Common myeloid progenitor, CD34-positive (primary cell): ENCODE measurements around the gene SUCLG2.
A peak's percentile ranks its signal among the peaks of the same experiment; 100 is the strongest.

Experiments used
- CTCF ChIA-PET: fragments of 350-600 bp; sonication (Branson Sonifier 250); formaldehyde crosslinking; loops from one replicate; lab custom pipeline; 2021; ENCODE audit warnings: antibody characterized with exemption; lab: Charles Lee
- POLR2A ChIA-PET: fragments of 350-600 bp; sonication (Branson Sonifier 250); formaldehyde crosslinking; loops from one replicate; lab custom pipeline; 2021; ENCODE audit warnings: antibody characterized with exemption; lab: Charles Lee
- DNase-seq, 3 donors: peaks; one replicate each; pipeline versions ENCODE4 v3.0.0 to v3.0.0-alpha.2; 2013
- H3K27ac ChIP-seq, 2 experiments: 1 replicate in 1 of 2; 2 replicates in 1 of 2; pipeline ENCODE4 v1.7.0; 2013; ENCODE audit warnings: inconsistent platforms in 2 of 2, low read length in 2 of 2, mild to moderate bottlenecking in 2 of 2, low read depth in 1 of 2, moderate library complexity in 1 of 2; ENCODE audit not compliant: severe bottlenecking in 2 of 2, insufficient read depth in 1 of 2, poor library complexity in 1 of 2
- H3K27me3 ChIP-seq, 5 experiments: replicated peaks in 2 of 5; 1 replicate in 3 of 5; 2 replicates in 2 of 5; pipeline versions ENCODE4 v1.6.1 to v1.7.0; 2013; ENCODE audit warnings: low read length in 4 of 5, mild to moderate bottlenecking in 2 of 5, moderate library complexity in 2 of 5, inconsistent platforms in 1 of 5; ENCODE audit not compliant: insufficient read depth in 5 of 5, control insufficient read depth in 4 of 5
- H3K36me3 ChIP-seq, 4 experiments: 1 replicate in 2 of 4; 2 replicates in 2 of 4; pipeline versions ENCODE4 v1.6.1 to v1.7.0; 2013; ENCODE audit warnings: low read length in 3 of 4, control low read depth in 1 of 4, mild to moderate bottlenecking in 1 of 4; ENCODE audit not compliant: control insufficient read depth in 4 of 4, insufficient read depth in 4 of 4
- H3K4me1 ChIP-seq, 4 experiments: 1 replicate in 3 of 4; 2 replicates in 1 of 4; pipeline versions ENCODE4 v1.6.1 to v1.7.1; 2013; ENCODE audit warnings: low read length in 3 of 4, mild to moderate bottlenecking in 3 of 4, control low read depth in 1 of 4, inconsistent platforms in 1 of 4, moderate library complexity in 1 of 4; ENCODE audit not compliant: control insufficient read depth in 4 of 4, insufficient read depth in 4 of 4; ENCODE audit errors: control extremely low read depth in 1 of 4
- H3K4me3 ChIP-seq, 7 experiments: 1 replicate in 4 of 7; 2 replicates in 3 of 7; pipeline versions ENCODE4 v1.5.1 to v1.7.0; 2013; ENCODE audit warnings: mild to moderate bottlenecking in 7 of 7, low read length in 6 of 7, moderate library complexity in 6 of 7, inconsistent platforms in 2 of 7, low read depth in 2 of 7, control low read depth in 1 of 7; ENCODE audit not compliant: insufficient read depth in 4 of 7, control insufficient read depth in 1 of 7; ENCODE audit errors: extremely low read depth in 1 of 7
- H3K9me3 ChIP-seq, 5 experiments: 1 replicate in 4 of 5; 2 replicates in 1 of 5; pipeline versions ENCODE4 v1.6.1 to v1.7.1; 2013; ENCODE audit warnings: low read length in 4 of 5, mild to moderate bottlenecking in 2 of 5, inconsistent platforms in 1 of 5, low read depth in 1 of 5, moderate library complexity in 1 of 5; ENCODE audit not compliant: control insufficient read depth in 4 of 5, insufficient read depth in 2 of 5; ENCODE audit errors: control extremely low read depth in 1 of 5
- WGBS: methylation state at CpG from one replicate; pipeline ENCODE4 v1.1.5; 2013; ENCODE audit not compliant: insufficient coverage; 5-methylcytosine and 5-hydroxymethylcytosine counted together

Gene SUCLG2

DNA sequence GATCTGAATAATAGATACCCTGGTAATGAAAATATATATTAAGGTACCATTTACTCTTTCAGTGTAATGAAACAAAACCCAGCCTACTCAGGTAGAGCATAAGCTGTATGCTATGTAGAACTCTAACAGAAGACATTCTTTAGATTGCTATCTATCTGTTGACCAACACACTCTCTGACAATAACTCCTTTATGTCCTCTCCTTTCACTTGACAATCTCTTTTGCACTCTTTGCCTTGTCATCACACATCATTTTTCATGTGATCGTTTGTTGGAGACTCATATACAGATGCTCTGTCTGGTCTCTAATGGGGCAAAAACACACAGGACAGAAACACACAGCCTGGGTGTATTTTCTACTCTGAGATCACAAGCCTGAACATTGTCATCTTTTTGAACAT, 35.4 kb upstream of the SUCLG2 start:
- no peak for DNase-seq
- H3K4me3 ChIP-seq, result no peak overlapping the region
- H3K9me3 ChIP-seq, result peaks cover 0 to 3% (median 0%) of the 10 kb centered on the region in 5 experiments
- H3K4me1 ChIP-seq, result no peaks in the 10 kb centered on the region
- no peaks in the 10 kb centered on the region for H3K36me3 ChIP-seq
- H3K27me3 ChIP-seq, result peaks cover 0 to 20% (median 3%) of the 10 kb centered on the region in 5 experiments
- POLR2A ChIA-PET, result no interaction called here
- no peak overlapping the region for H3K27ac ChIP-seq
- CTCF ChIA-PET, result no interaction called here
- WGBS, result 91% methylated on average over 1 of the region's 1 CpG

DNA sequence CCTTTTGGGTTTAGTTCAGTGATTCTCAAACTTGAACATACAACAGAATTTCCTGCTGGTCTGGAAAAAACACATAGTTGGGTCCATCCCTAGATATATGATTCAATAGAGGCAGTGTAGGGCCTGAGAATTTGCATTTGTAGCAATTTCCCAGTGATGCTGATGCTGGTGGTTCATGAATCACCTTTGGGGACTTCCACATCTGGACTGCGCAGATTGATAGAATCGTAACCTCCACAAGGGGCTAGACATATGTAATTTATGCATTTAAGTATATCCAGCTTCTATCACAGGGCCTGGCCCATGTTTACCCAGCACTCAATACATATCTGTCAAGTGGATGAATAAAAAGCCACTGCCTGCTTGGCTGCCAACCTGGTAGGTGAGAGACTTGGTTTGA, 33.8 kb upstream of the SUCLG2 start:
- H3K27me3 ChIP-seq, result peaks cover 0 to 14% (median 3%) of the 10 kb centered on the region in 5 experiments
- H3K27ac ChIP-seq, result no peak overlapping the region
- WGBS, result no CpG with 5 or more reads among the region's 2 CpGs
- H3K4me3 ChIP-seq, result no peak overlapping the region
- ChIA-PET POLR2A (no interaction called here), CTCF (no interaction called here)
- DNase-seq, result no peak
- no peaks in the 10 kb centered on the region for H3K9me3 ChIP-seq
- H3K4me1 ChIP-seq, result no peaks in the 10 kb centered on the region
- H3K36me3 ChIP-seq, result no peaks in the 10 kb centered on the region

DNA sequence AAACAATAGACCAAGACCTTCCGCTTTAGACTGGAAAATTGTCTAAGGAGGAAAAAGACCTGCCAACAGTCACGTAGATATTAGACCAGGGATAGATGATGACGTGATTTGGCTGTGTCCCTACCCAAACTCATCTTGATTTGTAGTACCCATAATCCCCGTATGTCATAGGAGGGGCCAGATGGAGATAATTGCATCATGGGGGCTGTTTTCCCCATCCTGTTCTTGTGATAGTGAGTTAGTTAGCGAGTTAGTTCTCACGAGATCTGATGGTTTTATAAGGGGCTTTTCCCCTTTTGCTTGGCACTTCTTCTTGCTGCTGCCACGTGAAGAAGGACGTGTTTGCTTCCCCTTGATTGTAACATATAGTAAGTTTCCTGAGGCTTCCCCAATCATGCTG, 31.7 kb upstream of the SUCLG2 start:
- 90% methylated on average over 3 of the region's 8 CpGs for WGBS
- no peaks in the 10 kb centered on the region for H3K36me3 ChIP-seq
- no peaks in the 10 kb centered on the region for H3K4me1 ChIP-seq
- H3K9me3 ChIP-seq, result no peaks in the 10 kb centered on the region
- CTCF ChIA-PET, result no interaction called here
- H3K27me3 ChIP-seq, result peaks cover 0 to 2% (median 0%) of the 10 kb centered on the region in 5 experiments
- POLR2A ChIA-PET, result no interaction called here
- H3K4me3 ChIP-seq, result no peak overlapping the region
- H3K27ac ChIP-seq, result no peak overlapping the region
- DNase-seq, result no peak

DNA sequence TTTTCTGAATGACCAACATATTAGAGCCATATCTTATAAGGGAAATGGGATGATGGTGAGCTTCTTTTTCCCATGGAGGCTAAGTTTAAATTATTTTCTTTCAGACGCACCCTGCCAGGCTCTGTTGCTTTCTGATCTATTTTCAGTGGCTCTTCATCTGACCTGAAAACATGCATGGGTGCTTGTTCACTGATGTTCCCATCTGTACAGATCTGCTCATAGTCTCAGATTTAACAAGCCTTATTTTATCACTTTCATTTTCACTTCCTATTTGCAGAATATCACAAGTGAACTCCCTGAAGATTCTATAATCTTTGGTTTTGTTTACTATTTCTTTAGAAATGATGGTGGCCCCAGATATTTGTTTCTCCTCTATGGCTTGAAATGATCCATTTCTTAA, 31.1 kb upstream of the SUCLG2 start:
- Histone ChIP-seq H3K27ac (peak overlapping the region in 1 of 2 experiments; percentile 1), H3K36me3 (no peaks in the 10 kb centered on the region), H3K4me3 (no peak overlapping the region), H3K4me1 (no peaks in the 10 kb centered on the region), H3K27me3 (peaks cover 0 to 2% (median 0%) of the 10 kb centered on the region in 5 experiments), H3K9me3 (no peaks in the 10 kb centered on the region)
- ChIA-PET POLR2A (no interaction called here), CTCF (interaction anchor here (1.9 kb wide), 1 partner anchor 11 kb away, joined by 4 read pairs; no protein-coding TSS in a partner anchor)
- WGBS, result 91% methylated on average over 1 of the region's 1 CpG
- peak in 1 of 3 donors; percentile 5 for DNase-seq

DNA sequence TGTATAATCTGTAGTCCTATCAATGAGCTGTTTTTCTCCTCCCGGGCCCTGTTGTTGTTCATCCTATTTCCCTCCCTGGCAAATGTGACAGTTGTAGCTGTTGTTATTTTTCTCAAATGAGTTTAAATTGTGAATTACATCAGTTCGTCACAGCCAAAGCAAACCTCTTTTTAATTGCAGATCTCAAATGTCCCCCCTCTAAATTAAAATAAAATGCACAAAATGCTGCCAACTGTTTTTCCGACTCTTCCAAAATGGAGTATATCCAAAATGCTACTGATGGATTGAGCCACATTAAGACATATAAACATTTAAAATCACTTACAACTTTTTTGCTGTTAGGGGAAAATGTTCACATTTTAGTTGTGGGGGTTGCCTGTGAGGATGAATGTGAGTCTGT, 29.8 kb upstream of the SUCLG2 start:
- Histone ChIP-seq H3K9me3 (no peaks in the 10 kb centered on the region), H3K4me3 (no peak overlapping the region), H3K27ac (no peak overlapping the region), H3K27me3 (peaks cover 0 to 2% (median 0%) of the 10 kb centered on the region in 5 experiments), H3K4me1 (no peaks in the 10 kb centered on the region), H3K36me3 (no peaks in the 10 kb centered on the region)
- POLR2A ChIA-PET, result no interaction called here
- no peak for DNase-seq
- CTCF ChIA-PET, result interaction anchor here (1.1 to 1.9 kb wide), 2 partner anchors 12 to 14 kb away, joined by 3 to 4 read pairs; no protein-coding TSS in a partner anchor
- WGBS, result no CpG with 5 or more reads among the region's 3 CpGs

DNA sequence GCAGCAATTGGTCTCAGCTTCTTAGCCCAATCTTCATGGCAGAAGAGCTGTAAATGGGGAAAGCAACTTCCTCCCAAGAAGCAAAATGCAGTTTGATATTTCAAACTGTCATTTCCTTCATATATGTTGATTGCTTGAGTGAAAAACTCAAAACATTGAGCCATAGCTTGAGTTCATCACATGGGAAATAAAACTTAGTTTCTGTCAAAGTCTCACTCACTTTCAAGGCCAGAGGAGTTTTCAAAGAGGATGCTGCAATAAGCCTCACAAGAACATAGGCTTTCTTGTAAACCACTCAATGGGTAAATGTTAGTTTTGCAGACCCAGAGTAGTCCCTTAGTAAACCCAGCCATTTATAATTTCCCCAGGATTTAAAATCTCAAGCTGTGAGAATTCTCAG, 29.1 kb upstream of the SUCLG2 start:
- Histone ChIP-seq H3K4me1 (no peaks in the 10 kb centered on the region), H3K9me3 (no peaks in the 10 kb centered on the region), H3K27me3 (peaks cover 0 to 2% (median 0%) of the 10 kb centered on the region in 5 experiments), H3K27ac (no peak overlapping the region), H3K4me3 (no peak overlapping the region), H3K36me3 (no peaks in the 10 kb centered on the region)
- DNase-seq, result no peak
- POLR2A ChIA-PET, result no interaction called here
- CTCF ChIA-PET, result interaction anchor here (1.9 kb wide), 1 partner anchor 13 kb away, joined by 4 read pairs; no protein-coding TSS in a partner anchor

DNA sequence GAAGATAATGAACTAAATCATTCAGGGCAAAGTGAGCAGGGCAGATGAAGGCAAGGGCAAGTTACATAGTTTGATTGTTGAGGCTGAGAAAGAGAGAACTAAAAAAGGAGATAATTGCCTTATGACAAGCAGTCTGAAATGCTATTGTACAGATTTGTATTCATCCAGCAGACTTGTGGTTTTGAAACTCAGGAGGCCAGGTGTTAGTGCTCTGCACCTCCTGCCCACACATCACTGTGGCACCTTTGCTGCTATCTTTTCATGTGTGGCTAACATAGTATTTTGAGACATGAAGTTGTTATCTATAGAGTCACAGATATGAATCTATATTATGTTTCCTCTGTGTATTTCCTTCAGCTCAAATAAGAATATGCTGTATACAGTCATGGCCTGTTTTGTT, 24.3 kb upstream of the SUCLG2 start:
- Histone ChIP-seq H3K4me3 (no peak overlapping the region), H3K9me3 (peaks cover 0 to 8% (median 0%) of the 10 kb centered on the region in 5 experiments), H3K27me3 (peaks cover 0 to 7% (median 0%) of the 10 kb centered on the region in 5 experiments), H3K4me1 (no peaks in the 10 kb centered on the region), H3K27ac (no peak overlapping the region), H3K36me3 (no peaks in the 10 kb centered on the region)
- ChIA-PET POLR2A (no interaction called here), CTCF (no interaction called here)
- no peak for DNase-seq
